Motor neuron (in vitro differentiated cells): ENCODE measurements around the gene ZKSCAN2. TPM values are rescaled to one million over a fixed set of nuclear protein-coding genes. Genes with fewer than 3 reads are reported as not detected.

Experiments
- ATAC-seq, 8 experiments: fragments of 200-7000 bp; cut with Tn5 transposase; replicated peaks in 6 of 8; 2 replicates each; pipeline ENCODE4 v1.8.0; 2021; ENCODE audit warnings: mild to moderate bottlenecking in 8 of 8, moderate library complexity in 8 of 8
- H3K27ac ChIP-seq, 2 donors: fragments of 250-450 bp; sonication (Bioruptor Pico); 2 replicates each; pipeline ENCODE4 v1.9.0; 2021; ENCODE audit warnings: antibody characterized with exemption in 2 of 2, mild to moderate bottlenecking in 2 of 2, moderate library complexity in 1 of 2
- H3K4me1 ChIP-seq, 2 donors: fragments of 250-450 bp; sonication (Bioruptor Pico); replicated peaks in 1 of 2; 2 replicates each; pipeline ENCODE4 v1.6.1; 2021; ENCODE audit warnings: antibody characterized with exemption in 2 of 2, mild to moderate bottlenecking in 2 of 2, moderate library complexity in 1 of 2
- H3K4me3 ChIP-seq, 5 donors: fragments of 250-450 bp; sonication (Bioruptor Pico); 2 replicates each; pipeline ENCODE4 v1.9.0; 2021; ENCODE audit warnings: antibody characterized with exemption in 5 of 5, mild to moderate bottlenecking in 5 of 5, moderate library complexity in 4 of 5
- WGBS, 10 experiments: fragments of 450-650 bp; shearing (Covaris generic); methylation state at CpG; one replicate each; pipeline ENCODE4 v1.0.0; 2022; 5-methylcytosine and 5-hydroxymethylcytosine counted together
- in situ Hi-C, 9 experiments: fragments of 400-800 bp; cut with MboI; loops; one replicate each; pipeline ENCODE4 v1.15.0; 2021; ENCODE audit warnings: low sequenced_read_pairs in 9 of 9, low pct_unique_long_range_greater_than_20kb in 2 of 9; ENCODE audit not compliant: unreplicated experiment in 9 of 9
- total RNA-seq, 8 experiments: library from RNA; unstranded; fragments of 300-600 nt; gene quantifications; 2 replicates each; pipeline versions ENCODE4 v1.2.3 to v1.2.4, GENCODE V29; 2022

The ZKSCAN2 gene
- total RNA-seq, 8 experiments from 2014 or later, result 4.0 to 19.0 (median 15.2) TPM

GRCh38 chr16:25260416-25260815 lies 2.8 kb upstream of the ZKSCAN2 start:
- H3K27ac ChIP-seq, result no peak overlapping the region
- no peak overlapping the region for H3K4me3 ChIP-seq
- ATAC-seq, result no peak
- in situ Hi-C loops, result no loop called here
- H3K4me1 ChIP-seq, result peaks cover 10 to 16% of the 10 kb centered on the region in 2 donors
- 70 to 100% (median 78%) methylated on average over 2 to 4 of the region's 5 CpGs; no CpG with 5 or more reads in 4 of the 10 experiments for WGBS, 10 experiments

DNA sequence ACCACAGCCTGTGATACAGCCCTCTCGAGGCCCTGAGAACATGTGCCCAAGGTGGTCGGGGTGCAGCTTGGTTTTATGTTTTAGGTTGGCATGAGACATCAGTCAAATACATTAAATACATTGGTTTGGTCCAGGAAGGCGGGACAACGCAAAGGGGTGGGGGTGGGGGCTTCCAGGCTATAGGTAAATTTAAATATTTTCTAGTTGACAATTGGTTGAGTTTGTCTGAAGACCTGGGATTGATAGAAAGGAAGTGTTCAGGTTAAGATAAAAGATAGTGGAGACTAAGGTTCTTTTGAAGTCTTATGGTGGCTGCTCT lies 1.2 kb upstream of the ZKSCAN2 start:
- Histone ChIP-seq H3K4me3 (peak overlapping the region; percentile 53 to 95 (median 90)), H3K27ac (peak overlapping the region; percentile 97 to 98), H3K4me1 (peaks cover 15 to 20% of the 10 kb centered on the region in 2 donors)
- no peak for ATAC-seq
- WGBS, 10 experiments, result 3 to 73% (median 25%) methylated on average over 1 to 4 of the region's 4 CpGs; no CpG with 5 or more reads in 6 of the 10 experiments
- in situ Hi-C loops, result no loop called here

DNA sequence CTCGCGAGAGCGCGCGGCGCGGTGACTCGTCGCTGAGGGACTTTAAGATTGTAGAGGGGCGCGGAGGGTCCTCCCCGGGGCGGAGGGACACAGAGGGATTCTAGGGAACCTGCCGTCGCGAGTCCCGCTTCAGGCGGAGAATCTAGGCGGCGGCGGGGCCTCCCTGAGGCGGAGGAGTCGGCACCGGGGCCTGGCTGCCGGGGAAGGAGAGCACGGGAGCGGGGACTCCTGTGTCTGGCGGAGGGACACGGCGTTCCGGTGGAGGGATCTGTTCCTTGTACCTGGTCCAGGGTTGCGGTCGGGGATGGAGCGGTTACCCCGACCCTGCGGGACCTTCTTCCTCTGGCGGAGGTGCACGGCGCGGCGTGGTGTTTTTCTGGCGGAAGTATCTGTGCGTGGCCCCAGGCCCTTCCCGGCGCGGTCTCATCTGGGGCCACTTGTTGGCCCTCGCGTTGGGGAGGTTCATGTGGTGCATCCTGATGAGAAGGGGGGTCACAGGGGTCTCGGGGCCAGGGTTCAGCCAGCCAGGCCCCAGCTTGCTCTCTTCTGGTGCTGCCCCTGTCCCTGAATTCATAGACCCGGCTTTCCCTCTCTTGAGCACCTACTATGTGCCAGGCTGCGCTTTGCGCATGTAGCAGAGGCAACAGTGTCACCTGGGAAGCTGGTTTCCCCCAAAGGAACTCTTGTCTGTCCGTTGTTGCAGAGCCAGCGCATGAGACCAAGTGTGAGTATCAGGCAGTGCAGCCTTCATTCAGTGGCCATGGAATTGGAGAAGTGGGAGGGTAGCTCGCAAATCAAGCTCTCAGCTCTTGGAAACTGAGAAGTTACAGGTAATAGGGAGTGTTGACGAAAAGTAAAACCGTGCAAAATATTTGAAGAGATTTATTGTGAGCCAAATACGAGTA lies 563 bp upstream of the ZKSCAN2 start:
- in situ Hi-C loops, result no loop called here
- peaks cover 15 to 20% of the 10 kb centered on the region in 2 donors for H3K4me1 ChIP-seq
- 0 to 10% (median 0%) methylated on average over 2 to 15 of the region's 58 CpGs; no CpG with 5 or more reads in 3 of the 10 experiments for WGBS, 10 experiments
- peak; percentile 37 to 80 (median 78) for ATAC-seq
- H3K4me3 ChIP-seq, result peak overlapping the region; percentile 53 to 95 (median 90)
- H3K27ac ChIP-seq, result peak overlapping the region; percentile 97 to 98

DNA sequence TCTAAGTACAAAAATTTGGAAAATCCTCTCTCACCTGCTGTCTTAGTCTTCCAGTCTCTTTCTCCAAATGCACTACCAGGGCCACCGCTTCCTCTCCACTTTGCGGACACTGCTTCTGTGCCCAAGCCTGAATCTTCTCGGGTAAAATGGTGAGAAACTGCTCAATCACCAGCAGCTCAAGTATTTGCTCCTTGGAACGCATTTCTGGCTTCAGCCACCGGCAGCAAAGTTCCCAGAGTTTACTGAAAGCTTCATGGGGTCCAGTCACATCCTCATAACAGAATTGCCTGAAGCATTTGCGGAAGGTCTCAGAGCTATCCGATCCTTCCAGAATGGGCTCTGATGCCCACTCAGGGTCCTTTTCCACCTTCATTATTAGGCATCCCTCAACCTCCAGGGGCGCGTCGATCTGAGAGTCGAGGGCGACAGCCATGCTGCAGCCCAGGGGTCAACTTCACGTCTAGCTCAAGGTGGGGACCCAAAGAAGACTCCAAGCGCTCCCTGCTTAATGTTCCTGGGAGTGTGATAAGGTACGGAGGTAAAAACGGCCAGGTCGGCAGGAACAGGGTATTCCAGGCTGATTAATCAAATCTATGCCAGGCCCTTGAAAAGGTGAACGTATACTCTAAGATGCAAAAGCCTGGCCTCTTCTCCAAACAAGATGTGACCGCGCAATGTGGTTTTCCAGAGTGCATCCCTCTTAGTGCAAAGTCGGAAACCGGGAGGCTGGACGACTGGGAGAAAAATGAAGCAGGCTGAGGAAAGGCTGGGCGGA lies 763 bp downstream of the ZKSCAN2 start:
- Histone ChIP-seq H3K27ac (peak overlapping the region; percentile 97 to 98), H3K4me1 (peaks cover 15 to 20% of the 10 kb centered on the region in 2 donors), H3K4me3 (peak overlapping the region; percentile 53 to 95 (median 90))
- in situ Hi-C loops, result no loop called here
- ATAC-seq, result peak; percentile 2 to 15 (median 8)
- 0 to 20% (median 0%) methylated on average over 1 to 13 of the region's 24 CpGs for WGBS, 10 experiments

- 67 to 100% (median 89%) methylated on average over 1 of the region's 2 CpGs; no CpG with 5 or more reads in 3 of the 10 experiments for WGBS, 10 experiments
- peaks cover 4 to 5% of the 10 kb centered on the region in 2 donors for H3K4me1 ChIP-seq
- no peak overlapping the region for H3K27ac ChIP-seq
- ATAC-seq, result no peak
- no peak overlapping the region for H3K4me3 ChIP-seq
- in situ Hi-C loops, result no loop called here
These were observed 4.3 kb downstream of the ZKSCAN2 start for GRCh38 chr16:25253322-25253721.

GRCh38 chr16:25250467-25250866 lies 7.2 kb downstream of the ZKSCAN2 start:
- in situ Hi-C loops, result no loop called here
- peak in 1 of 8 experiments; percentile 94 for ATAC-seq
- Histone ChIP-seq H3K4me1 (peaks cover 4 to 5% of the 10 kb centered on the region in 2 donors), H3K4me3 (no peak overlapping the region), H3K27ac (no peak overlapping the region)
- WGBS, 10 experiments, result 67 to 100% (median 100%) methylated on average over 1 of the region's 2 CpGs; no CpG with 5 or more reads in 3 of the 10 experiments

- H3K27ac ChIP-seq, result no peak overlapping the region
- ATAC-seq, result no peak
- WGBS, 10 experiments, result 80 to 100% (median 100%) methylated on average over 1 to 3 of the region's 3 CpGs; no CpG with 5 or more reads in 3 of the 10 experiments
- no peaks in the 10 kb centered on the region for H3K4me1 ChIP-seq
- no peak overlapping the region for H3K4me3 ChIP-seq
- in situ Hi-C loops, result loop anchor here in 1 of 9 experiments (25.0 kb wide), 1 partner anchor 99 kb away; no protein-coding TSS in a partner anchor
These were observed 21.7 kb downstream of the ZKSCAN2 start for GRCh38 chr16:25235991-25236390.

GRCh38 chr16:25228372-25228771 lies 29.3 kb downstream of the ZKSCAN2 start:
- in situ Hi-C loops, result loop anchor here in 2 of 9 experiments (10.0 to 25.0 kb wide), 2 partner anchors 91 to 104 kb away; no protein-coding TSS in a partner anchor
- no peaks in the 10 kb centered on the region for H3K4me1 ChIP-seq
- no peak overlapping the region for H3K27ac ChIP-seq
- no peak for ATAC-seq
- WGBS, 10 experiments, result 64 to 96% (median 82%) methylated on average over 2 to 6 of the region's 10 CpGs; no CpG with 5 or more reads in 3 of the 10 experiments
- H3K4me3 ChIP-seq, result no peak overlapping the region

- 50 to 100% (median 96%) methylated on average over 1 to 7 of the region's 7 CpGs; no CpG with 5 or more reads in 1 of the 10 experiments for WGBS, 10 experiments
- Histone ChIP-seq H3K4me1 (no peaks in the 10 kb centered on the region), H3K27ac (no peak overlapping the region), H3K4me3 (no peak overlapping the region)
- in situ Hi-C loops, result loop anchor here in 2 of 9 experiments (10.0 to 25.0 kb wide), 2 partner anchors 88 to 100 kb away; no protein-coding TSS in a partner anchor
- no peak for ATAC-seq
These were observed 32.8 kb downstream of the ZKSCAN2 start for GRCh38 chr16:25224731-25225319.

DNA sequence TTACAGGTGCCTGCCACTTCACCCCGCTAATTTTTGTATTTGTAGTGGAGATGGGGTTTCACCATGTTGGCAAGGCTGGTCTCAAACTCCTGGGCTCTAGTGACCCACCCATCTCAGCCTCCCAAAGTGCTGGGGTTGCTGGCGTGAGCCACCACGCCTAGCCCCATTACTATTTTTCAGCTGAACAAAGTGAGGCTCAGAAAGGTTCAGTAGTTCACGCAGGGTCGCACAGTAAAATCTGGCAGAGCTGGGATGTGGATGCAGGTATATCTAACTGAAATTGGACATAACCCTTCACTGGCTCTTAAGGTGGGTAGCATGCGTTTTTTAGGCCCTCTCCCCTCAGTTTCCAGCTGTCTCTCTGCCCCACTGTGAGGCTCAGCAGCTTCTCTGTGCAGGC lies 33.7 kb downstream of the ZKSCAN2 start:
- ATAC-seq, result no peak
- H3K27ac ChIP-seq, result no peak overlapping the region
- in situ Hi-C loops, result loop anchor here in 1 of 9 experiments (10.0 kb wide), 1 partner anchor 99 kb away; no protein-coding TSS in a partner anchor
- WGBS, 10 experiments, result 17 to 100% (median 88%) methylated on average over 1 to 4 of the region's 6 CpGs; no CpG with 5 or more reads in 5 of the 10 experiments
- H3K4me1 ChIP-seq, result no peaks in the 10 kb centered on the region
- no peak overlapping the region for H3K4me3 ChIP-seq

DNA sequence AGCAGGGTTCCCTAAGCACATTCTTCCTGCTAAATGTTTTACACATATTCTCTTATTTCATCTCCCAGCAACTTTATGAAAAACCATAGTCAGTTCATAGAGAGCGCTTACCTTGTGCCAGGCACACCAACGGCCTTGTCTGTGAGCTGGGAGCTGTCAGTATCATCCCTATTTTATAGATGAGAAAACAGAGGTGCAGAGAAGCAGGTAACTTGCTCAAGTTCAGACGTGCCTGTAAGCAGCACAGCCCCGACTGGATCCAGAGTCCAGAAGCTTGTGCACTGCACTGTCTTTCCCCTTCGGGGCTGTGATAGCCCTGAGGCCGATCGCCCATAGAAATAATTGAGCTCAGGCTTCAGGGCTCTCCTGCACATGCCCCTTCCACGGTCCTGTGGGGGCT lies 34.7 kb downstream of the ZKSCAN2 start:
- no peak for ATAC-seq
- no peak overlapping the region for H3K27ac ChIP-seq
- 27 to 92% (median 67%) methylated on average over 1 to 8 of the region's 8 CpGs; no CpG with 5 or more reads in 1 of the 10 experiments for WGBS, 10 experiments
- in situ Hi-C loops, result loop anchor here in 1 of 9 experiments (10.0 kb wide), 1 partner anchor 98 kb away; no protein-coding TSS in a partner anchor
- H3K4me1 ChIP-seq, result no peaks in the 10 kb centered on the region
- no peak overlapping the region for H3K4me3 ChIP-seq

DNA sequence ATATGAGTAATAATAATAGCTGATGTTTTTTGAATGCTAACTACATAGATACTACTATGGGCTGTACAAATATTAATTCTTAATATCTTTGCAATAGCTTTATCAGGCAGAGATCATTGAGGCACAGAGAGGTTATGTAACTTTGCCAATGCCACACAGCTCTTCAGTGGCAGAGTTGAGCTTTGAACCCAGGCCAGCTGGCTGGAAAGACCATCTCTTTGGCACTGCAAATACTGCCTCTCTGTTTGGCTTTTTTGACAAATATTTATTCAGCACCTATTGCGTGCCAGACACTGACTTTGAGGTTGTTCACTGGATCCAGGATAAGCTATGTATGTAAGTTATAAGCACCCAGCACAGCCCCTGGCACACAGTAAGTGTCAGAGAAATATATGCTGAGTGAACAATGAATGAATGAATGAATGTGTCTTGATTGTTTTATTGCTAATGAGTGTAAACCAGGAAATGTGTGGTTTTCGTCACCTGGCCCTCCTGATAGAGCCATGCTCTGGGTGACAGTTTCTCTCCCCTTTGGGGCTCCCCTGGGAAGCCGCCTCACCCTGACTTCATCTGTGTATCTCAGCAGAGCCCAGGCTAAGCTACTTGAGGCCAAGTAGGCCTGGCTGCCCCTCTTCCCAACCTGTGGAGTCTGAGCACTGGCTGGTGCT lies 38.4 kb downstream of the ZKSCAN2 start:
- Histone ChIP-seq H3K4me3 (no peak overlapping the region), H3K4me1 (no peaks in the 10 kb centered on the region), H3K27ac (no peak overlapping the region)
- no peak for ATAC-seq
- WGBS, 10 experiments, result 17 to 100% (median 63%) methylated on average over 1 to 2 of the region's 3 CpGs; no CpG with 5 or more reads in 5 of the 10 experiments
- in situ Hi-C loops, result no loop called here
